ENCODE data around the gene MAPK12.

Gene MAPK12

DNA sequence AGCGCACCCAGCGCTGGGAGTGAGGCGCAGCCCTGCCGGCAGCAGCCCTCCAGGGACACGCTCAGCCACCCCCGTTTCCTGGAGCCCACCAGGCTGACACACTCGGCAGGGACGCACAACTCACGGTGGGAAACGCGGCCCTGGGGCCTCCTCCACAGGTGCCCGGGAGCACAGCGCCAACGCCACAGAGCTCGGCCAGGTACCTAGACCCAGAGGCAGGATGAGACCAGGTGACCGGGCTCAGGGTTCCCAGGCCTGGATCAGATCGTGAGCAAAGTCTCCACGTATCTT, 34.7 kb downstream of the MAPK12 start:
- DNase-seq = no peak

DNA sequence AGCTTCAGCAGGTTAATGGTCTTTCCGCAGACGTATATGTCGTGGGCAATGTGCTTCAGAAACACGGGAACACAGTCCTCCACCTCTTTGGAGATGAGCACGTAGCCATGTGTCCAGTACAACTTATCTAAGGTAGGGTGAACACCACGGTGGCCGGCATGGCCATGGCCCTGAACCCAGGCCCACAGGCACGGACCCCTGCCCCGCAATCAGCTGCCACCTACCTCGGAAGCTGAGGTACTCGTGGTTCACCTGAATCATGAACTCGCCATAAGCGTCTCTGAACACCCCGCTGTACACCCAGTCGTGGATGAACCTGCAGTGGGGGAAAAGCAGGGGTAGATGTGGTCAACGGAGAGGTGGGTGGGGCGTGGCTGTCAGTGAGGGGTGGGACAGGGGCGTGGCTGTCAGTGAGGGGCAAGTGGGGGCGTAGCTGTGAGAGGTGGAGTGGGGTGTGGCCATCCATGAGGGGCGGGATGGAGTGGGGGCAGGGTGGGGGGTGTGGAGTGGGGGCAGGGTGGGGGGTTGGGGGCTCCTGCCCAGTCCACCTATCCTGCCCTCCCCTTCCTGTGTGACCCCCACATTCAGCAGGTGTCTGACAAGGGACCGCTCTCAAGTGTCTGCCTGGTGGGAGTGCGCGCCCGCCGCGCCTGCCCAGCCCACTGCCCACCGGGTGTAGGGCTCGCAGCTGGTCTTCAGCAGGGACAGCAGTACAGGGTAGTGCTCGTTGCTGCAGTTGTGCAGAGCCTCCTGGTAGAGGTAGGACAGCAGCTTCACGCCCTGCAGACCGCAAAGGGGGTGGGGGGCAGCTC, 35.2 kb downstream of the MAPK12 start:
- no peak for DNase-seq

- no peak for DNase-seq
Observed at GRCh38 chr22:50225200-50225969, 36.1 kb downstream of the MAPK12 start.

DNA sequence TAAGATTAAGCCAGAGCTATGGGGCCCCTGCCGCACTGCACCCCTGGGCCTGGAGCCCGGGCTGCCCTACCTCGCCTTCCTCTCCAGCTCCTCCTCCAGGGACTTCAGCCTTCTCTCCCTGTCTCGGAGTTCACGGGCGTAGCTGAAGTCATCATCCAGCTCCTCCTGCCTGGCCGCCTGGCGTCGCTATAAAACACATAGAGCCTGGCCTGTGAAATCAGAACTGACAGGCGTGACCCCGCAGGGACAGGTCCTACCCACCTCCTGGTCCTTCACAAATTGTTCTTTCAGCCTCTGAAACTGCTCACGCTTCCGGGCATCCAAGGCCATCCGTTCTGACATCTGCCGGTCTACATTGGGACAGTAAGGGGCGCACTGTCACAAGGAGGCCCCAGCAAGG, 37.4 kb downstream of the MAPK12 start:
- no peak for DNase-seq

DNA sequence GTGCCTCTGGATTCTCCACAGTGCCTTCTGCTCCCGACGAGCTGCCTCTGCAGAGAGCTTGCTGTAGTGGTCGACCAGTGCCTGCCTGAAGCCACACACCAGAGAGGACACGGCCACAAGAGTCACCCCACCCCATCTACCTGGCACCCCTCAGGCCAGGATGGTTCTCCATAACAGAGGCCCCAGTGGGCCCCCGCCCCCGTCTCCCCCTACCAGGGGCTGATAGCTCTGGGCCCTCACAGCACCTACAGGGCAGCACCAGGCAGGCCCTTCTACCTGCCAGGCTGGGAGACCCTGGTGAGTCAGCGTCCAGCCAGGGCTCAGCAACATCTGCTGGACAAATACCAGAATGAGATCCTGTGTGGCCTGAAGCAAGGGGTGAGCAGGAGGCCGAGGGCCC, 39.0 kb downstream of the MAPK12 start:
- no peak for DNase-seq

- no peak for DNase-seq
Observed at GRCh38 chr22:50221410-50222300, 39.8 kb downstream of the MAPK12 start.

DNA sequence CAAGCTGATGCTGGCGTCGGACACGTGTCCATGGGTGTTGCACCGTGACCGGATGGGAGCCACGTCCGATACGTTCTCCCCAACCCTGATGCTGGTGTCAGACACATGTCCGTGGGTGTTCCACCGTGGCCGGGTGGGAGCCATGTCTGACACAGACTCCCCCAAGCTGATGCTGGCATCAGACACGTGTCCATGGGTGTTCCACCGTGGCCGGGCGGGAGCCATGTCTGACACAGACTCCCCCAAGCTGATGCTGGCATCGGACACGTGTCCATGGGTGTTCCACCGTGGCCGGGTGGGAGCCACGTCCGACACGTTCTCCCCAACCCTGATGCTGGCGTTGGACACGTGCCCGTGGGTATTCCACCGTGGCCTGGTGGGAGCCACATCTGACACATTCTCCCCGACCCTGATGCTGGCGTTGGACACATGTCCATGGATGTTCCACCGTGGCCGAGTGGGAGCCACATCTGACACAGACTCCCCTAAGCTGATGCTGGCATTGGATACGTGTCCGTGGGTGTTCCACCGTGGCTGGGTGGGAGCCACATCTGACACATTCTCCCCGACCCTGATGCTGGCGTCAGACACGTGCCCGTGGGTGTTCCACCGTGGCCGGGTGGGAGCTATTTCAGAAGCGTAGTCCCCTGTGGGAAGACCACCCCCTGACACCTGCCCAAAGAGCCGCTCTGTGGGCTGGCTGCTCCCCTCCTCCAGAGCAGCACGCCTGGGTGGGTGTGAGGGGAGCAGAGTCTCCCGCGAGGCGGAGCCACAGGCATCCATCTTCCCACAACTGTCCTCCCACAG, 40.7 kb downstream of the MAPK12 start:
- DNase-seq = no peak

DNA sequence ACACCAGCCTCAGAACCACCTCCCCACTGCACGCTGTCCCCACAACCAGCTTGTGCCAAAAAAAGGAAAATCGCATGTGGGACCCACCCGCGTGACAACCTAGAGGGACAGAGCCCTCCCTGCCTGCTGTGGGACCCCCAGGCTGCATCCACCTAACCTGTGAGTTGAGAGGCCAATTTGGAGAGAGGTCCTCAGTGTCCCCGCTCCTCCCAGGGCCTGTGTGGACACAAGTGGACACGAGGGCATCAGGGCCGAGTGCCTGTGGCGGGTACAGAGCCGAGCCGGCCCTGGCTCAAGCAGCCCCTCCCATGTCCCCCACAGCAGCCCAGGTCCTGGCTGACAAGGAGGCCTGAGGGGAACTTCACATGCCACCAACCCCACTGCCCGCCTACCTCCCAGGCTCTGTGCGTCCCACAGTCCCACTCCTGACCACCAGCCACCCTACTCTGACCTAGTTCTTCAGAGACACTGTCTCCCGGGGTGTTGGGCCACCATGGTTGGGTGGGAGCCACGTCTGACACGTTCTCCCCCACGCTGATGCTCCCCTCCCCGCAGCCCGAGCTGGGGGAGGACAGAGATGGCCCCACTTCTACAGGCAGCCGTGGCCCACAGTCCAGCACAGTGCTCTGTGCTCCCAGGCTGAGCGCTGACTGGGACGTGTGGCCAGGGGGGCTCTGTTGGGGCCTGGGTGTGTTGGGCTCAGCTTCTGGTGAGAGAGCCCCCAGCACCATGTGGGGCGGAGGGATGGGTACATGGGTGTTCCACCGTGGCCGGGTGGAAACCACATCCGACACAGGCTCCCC, 41.5 kb downstream of the MAPK12 start:
- no peak for DNase-seq

DNA sequence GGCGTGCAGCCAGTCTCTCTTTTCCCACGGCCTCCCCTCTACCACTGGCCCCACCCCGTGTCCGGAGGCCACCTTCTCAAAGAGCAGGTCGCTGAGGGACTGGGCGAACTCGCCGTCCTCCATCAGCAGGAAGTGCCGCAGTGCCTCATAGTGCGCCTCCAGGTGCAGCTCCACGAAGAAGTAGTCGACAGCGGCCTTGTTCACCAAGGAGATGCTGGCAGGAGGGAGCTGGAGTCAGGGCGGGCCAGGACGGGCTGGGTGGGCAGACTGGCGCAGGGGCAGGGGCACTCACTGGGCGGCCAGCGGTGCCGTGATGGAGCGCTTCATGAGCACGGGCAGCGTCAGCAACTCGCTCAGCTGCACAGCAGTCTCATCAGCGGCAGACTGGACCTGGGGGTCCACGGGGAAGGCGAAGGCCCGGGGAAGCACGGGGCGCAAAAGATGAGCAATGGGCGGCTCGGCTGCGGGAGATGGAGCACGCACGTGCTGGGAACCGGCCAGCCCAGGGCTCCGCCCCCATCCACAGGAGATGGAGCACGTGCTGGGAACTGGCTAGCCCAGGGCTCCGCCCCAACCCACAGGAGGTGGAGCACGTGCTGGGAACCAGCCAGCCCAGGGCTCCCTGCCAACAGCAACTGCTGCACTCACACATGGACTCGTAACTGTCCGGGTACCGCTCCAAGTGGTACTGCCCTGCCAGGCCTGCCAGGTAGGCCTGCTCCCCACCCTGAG, 42.3 kb downstream of the MAPK12 start:
- DNase-seq = no peak

DNA sequence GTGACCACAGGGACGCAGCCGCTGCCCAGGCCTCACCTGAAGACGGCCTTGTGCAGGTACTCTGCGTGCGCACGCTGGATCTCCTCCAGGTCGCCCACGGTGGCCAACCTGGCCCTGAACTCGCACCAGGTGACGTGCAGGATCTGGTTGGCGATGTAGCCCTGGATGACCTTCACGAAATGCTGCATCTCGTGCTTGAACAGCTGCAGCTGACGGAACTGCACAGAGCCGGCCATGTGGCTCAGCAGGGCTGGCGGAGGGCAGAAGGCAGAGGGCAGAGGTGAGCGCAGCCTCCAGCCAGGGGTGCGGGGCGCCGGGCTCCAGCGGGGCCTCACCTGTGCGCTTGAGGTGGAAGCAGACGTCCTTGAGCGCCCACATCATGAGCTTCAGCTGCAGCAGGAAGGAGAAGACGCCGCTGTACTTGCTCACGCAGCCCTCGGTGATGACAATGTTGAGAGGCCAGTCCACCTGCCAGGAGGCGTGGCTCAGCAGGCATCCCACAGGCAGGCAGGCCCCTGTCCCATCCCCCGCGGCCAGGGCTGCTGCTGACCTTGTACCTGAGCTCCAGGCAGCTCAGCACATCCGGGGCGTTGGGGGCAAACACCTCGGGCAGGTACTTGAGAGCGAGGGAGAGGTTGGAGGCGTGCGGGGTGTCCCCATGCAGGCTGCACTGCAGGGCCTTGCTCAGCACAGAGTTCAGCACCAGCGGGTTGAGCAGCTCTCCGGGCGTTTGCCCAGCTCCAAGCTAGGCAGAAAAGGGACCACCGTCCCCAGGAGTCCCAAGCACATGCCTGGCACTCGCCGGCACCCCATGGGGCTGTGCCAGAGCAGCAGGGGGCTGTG, 43.1 kb downstream of the MAPK12 start:
- DNase-seq = no peak

DNA sequence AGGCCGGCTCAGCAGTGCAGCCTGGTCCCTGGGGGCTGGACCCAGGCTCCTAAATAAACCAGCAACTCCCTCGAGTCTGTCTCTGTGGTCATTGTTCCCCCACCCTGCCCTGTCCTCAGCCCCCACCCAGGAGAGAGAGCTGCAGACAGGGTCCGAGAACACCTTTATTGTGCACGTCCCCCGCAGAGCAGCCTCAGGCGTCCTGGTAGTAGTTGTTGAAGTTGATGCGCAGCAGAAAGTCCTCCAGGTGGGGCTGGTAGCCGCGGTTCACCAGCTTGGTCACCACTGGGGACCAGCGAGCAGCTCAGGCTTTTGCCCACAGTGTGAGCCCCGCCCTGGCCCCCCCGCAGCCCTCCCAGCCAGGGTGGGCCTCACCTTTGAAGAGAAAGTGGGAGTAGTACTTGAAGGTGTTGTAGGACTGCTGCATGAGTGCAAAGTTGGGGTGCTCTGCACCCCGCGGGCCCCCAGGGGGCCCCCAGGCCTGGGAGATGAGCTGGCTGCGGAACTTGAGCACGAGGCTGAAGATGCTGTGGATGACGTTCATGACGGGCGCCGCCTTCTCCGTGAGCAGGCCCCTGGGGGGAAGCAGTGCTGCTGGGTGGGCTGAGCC, 43.8 kb downstream of the MAPK12 start:
- DNase-seq = no peak

GRCh38 chr22:50216684-50217520, 44.6 kb downstream of the MAPK12 start:
- no peak for DNase-seq

DNA sequence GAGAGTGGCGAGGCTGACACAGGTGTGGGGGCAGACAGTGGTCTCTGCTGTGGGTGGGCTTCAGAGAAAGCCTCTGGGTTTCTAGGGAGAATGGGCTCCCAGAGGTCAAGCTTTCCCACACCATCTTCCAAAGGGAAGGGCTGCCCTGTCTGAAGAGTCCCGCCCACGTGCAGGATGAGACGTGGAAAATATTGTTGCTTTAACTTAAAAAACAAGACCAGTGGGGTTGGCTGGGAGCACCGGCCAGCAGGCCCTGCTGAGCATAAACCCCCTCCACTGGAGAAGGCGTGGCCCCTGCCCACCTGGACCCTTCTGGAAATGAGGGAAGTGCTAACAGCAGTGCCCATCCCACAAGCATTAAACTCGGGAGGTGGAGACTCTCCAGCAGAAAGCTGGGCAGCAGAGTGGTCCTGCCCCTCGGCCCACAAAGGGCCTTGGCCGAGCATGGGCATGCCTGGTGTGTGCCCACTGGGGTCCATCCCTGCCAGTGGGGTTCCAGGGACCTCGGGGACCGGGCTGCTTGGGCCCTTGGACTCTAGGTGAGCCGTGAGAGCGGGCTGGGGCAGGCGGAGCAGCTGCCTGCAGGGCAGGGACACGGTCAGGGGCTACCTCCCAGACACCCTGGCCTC, 45.3 kb downstream of the MAPK12 start:
- DNase-seq = no peak

GRCh38 chr22:50215297-50216054, 46.0 kb downstream of the MAPK12 start:
- no peak for DNase-seq

DNA sequence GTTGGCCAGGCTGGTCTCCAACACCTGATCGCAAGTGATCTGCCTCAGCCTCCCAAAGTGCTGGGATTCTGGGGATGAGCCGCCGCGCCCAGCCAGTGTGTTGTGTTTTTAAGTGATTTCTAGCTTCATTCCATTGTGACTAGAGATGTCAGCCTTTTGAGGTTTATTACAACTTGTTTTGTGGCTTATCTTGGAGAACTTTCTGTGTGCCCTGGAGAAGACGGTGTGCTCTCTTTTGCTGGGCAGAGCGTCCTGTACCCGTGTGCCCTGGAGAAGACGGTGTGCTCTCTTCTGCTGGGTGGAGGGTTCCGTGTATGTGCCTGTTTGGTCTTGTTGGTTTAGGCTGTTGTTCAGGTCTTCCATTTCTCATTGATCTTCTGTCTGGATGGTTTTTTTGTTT, 48.2 kb downstream of the MAPK12 start:
- DNase-seq = no peak

DNA sequence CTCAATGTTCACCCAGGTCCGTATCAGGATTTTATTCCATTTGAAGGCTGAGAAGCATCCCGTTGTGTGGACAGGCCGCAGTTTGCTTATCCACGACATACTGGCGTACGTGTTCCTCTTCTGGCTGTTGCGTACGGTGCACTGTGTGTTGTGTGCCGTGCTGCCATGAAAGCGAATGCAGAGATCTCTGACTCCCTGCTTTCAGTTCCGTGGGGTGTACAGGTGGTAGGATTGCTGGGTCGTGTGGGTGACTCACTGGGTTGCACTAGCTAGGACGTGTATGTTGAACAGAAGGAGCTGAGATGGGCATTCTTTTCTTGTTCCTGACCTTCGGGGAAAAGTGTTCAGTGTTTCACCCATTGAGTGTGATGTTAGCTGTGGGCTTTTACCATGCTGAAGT, 50.3 kb downstream of the MAPK12 start:
- DNase-seq = no peak

DNA sequence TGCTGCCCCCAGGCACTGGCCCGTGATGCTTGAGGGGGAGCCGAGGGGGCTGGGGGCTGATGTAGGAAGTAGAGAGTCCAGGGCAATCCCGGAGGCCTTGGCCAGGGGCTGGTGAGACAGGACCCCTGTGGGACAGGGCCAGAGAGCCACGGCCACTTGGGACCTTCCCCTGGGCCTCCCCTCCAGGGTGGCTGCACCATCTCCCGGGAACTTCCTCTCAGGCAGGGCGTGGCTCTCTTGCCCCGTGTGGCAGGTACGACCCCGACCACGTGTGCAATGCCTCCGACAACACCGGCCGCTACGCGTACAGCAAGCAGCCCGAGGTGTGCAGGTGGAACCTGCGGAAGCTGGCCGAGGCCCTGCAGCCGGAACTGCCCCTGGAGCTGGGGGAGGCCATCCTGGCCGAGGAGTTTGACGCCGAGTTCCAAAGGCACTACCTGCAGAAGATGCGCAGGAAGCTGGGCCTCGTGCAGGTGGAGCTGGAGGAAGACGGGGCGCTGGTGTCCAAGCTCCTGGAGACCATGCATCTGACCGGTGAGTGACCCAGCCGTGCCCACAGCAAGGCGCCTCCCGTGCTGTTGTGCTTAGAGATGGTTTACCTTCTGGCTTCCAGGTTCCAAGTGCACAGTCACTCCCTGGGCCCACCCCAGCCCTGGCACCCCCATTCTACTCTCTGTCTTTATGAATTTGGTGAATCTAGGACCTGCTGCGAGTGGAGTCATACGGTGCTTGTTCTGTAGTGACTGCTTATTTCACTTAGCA, 50.9 kb downstream of the MAPK12 start:
- no peak for DNase-seq

Measured in cerebellar nuclear complex (tissue), 1 donor.